Epidermal melanocyte (primary cell): ENCODE results near the gene OR4D2.

Experiments used
- DNase-seq: peaks from one replicate; pipeline ENCODE4 v3.0.0; 2011; ENCODE audit warnings: low spot score; ENCODE audit not compliant: insufficient read length

OR4D2 gene

DNA sequence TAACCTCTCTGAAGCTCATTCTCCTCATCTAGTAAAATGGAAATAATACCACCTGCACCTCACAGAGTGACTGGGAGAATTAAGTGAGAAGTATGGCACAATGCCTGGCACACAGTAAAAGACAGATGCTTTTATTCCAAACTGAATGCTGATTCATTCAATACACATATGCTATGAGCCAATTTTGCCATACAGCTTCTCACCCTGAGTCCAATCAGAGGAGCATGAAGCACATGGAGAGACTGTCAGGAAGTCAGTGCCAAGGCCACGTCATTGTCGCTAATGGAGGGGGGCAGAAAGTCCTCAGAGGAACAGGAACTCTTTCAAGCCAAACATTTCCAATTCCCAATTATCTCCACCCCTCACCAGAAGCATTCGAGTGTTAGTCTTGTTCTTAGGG lies 40.7 kb downstream of the OR4D2 start:
- DNase-seq, result no peak

DNA sequence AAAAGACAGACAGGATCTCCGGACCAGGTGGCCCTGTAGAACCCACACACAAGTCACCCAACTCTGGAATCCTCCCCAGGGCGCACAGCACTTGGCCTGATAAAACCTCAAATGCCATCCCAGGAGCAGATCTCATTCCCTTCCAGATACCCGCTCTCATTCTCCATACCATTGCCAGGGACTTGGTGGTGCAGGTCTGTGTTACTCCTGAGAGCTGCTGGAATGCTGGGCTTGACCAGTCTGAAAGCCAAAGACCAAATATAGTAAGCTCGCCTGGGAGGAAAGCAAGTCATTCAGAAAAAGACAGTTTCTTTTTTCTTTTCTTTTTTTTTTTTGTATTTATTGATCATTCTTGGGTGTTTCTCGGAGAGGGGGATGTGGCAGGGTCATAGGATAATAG lies 41.6 kb downstream of the OR4D2 start:
- DNase-seq, result no peak

DNA sequence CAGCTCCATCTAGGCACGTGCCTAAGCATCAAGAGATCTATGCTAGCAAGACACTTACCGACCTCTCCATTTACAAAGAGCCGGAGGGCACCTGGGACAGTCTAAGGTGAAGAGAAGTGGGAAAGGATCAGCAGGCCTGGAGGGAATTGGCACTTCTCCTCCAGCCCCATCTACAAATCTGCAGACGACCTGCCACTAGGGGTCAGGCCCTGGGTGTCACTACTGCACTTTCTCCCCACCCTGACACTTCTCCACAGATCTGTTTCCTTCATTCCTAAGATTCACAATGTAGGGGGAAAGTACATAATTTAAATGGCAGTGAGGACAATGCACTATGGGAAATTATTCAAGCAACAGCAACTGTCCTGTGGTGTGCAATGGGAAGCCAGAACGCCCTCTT lies 44.1 kb downstream of the OR4D2 start:
- no peak for DNase-seq

DNA sequence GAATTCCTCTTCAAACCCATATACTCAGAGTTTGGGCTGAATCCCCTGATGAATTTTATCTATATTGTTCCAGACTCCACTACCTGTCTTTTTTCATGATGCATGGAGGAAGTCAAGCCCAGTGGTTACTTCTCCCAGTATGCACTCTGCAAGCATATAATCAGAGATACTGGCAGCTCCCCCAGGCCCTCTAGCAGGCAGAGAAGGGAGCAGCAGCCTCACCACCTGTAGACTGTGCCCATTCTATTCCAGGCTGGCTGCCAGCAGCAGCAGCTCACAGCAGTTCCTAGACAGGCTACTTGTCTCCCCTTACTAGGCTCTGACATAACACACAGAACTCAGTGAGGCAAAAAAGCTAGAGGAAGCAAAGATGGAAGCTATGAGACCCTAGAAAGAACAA lies 48.9 kb downstream of the OR4D2 start:
- DNase-seq, result no peak

DNA sequence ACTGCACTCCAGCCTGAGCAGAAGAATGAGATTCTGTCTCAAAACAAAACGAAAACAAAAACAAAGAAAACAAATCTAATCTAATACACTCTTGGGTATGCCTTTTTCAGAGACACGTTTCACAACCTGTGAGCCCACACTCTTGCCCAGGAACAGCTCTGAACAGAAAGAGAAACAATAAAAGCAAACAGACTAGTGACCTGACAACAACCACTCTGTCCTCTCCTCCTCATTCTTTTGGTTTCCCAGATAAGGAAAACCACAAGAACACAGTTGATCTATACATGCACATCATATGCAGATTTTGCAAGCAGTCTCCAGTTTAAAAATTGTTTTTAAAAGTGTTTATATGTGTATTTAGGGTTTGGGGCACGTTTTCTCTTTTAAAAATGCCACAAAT lies 51.0 kb downstream of the OR4D2 start:
- no peak for DNase-seq

DNA sequence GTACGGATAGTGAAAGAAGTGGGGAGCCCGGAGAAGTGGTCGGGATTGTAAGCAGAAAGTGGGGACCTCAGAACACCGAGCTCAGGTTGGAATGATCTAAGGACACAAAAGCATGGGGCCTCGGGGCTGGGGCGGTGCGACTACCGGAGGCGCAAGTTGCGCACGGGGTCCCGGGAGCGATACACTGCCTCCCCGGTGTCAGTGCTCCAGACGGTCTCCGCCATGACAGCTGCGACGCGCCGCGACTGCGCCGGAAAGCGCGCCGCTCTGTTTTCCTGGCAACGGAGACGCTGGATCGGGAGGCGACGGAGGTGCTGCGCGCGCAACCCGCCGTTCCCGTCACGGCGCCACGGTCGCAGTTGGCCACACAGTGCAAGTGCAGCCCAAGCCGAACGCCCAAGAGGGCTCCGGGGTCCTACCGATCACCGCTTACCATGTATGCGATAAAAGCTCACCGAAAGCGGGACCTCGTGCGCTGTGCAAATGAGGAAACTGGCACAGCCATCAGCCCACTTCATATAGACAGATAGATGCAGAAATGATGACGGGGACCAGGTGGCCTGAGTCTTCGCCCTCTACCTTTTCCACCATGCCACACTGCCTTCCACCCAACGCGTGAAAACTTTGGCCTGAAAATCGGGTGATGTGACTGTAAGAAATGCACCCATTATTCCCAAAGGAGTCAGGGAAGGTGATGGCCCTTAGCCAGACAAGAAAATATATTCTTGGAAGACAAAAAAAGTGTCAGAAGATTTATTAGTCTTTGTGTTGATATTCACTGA lies 52.4 kb downstream of the OR4D2 start, which contains the start of gene MKS1:
TSS of gene MKS1 (minus strand) at position 249 of the 782 bp plus-strand sequence. CDS start at position 224, 25 bp downstream.
- peak; percentile 98 for DNase-seq

DNA sequence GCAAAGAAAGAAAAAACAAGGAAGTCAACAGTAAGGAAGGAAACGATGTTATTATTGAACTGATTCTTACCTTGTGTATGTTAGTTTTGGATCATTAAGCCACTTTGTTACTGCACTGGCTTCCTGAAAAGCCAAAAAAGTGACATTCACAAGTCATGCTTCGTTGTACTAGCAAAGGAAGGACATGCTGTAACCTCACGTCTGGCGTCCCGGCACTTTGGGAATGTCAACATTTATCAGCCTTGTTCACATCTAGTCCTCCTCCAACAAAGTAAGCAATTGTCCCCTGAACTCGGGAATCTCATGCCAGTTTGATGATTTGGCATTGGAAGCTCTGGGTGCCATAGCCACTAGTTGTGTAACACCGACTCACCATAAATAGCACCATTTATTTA lies 53.0 kb downstream of the OR4D2 start:
- DNase-seq, result no peak
